ENCODE results near the gene RBM12.

RBM12 gene

GRCh38 chr20:35653893-35654292 lies 10.8 kb downstream of the RBM12 start:
- no peak for DNase-seq (ENCODE audit: low read depth)

- DNase-seq (ENCODE audit: low read depth), result no peak
These were observed 11.3 kb downstream of the RBM12 start for GRCh38 chr20:35653430-35653734.

GRCh38 chr20:35652641-35653429 lies 11.9 kb downstream of the RBM12 start:
- DNase-seq (ENCODE audit: low read depth), result no peak

- DNase-seq (ENCODE audit: low read depth), result no peak
These were observed 12.7 kb downstream of the RBM12 start for GRCh38 chr20:35651958-35652357.

- DNase-seq (ENCODE audit: low read depth), result peak; percentile 18
These were observed 14.1 kb downstream of the RBM12 start for GRCh38 chr20:35650632-35651031.

- DNase-seq (ENCODE audit: low read depth), result peak; percentile 14
These were observed 15.9 kb downstream of the RBM12 start for GRCh38 chr20:35648836-35649235.

- no peak for DNase-seq (ENCODE audit: low read depth)
These were observed 19.9 kb downstream of the RBM12 start for GRCh38 chr20:35644806-35645205.

GRCh38 chr20:35643045-35643444 lies 21.7 kb downstream of the RBM12 start:
- DNase-seq (ENCODE audit: low read depth), result no peak

GRCh38 chr20:35641743-35642142 lies 23.0 kb downstream of the RBM12 start:
- no peak for DNase-seq (ENCODE audit: low read depth)

GRCh38 chr20:35640724-35641123 lies 24.0 kb downstream of the RBM12 start:
- no peak for DNase-seq (ENCODE audit: low read depth)

GRCh38 chr20:35638751-35639150 lies 25.9 kb downstream of the RBM12 start:
- DNase-seq (ENCODE audit: low read depth), result peak; percentile 24

GRCh38 chr20:35637276-35637675 lies 27.4 kb downstream of the RBM12 start:
- no peak for DNase-seq (ENCODE audit: low read depth)

- DNase-seq (ENCODE audit: low read depth), result no peak
These were observed 28.6 kb downstream of the RBM12 start for GRCh38 chr20:35636095-35636494.

- peak; percentile 50 for DNase-seq (ENCODE audit: low read depth)
These were observed 29.0 kb downstream of the RBM12 start for GRCh38 chr20:35635652-35636051.

GRCh38 chr20:35632539-35633115 lies 32.1 kb downstream of the RBM12 start:
- no peak for DNase-seq (ENCODE audit: low read depth)

- DNase-seq (ENCODE audit: low read depth), result no peak
These were observed 34.1 kb downstream of the RBM12 start for GRCh38 chr20:35630636-35631035.

GRCh38 chr20:35629427-35630145 lies 35.1 kb downstream of the RBM12 start:
- peak; percentile 49 for DNase-seq (ENCODE audit: low read depth)

- no peak for DNase-seq (ENCODE audit: low read depth)
These were observed 37.6 kb downstream of the RBM12 start for GRCh38 chr20:35627121-35627520.

- no peak for DNase-seq (ENCODE audit: low read depth)
These were observed 38.2 kb downstream of the RBM12 start for GRCh38 chr20:35626386-35627001.

- DNase-seq (ENCODE audit: low read depth), result no peak
These were observed 38.9 kb downstream of the RBM12 start for GRCh38 chr20:35625584-35626385.

- no peak for DNase-seq (ENCODE audit: low read depth)
These were observed 43.1 kb downstream of the RBM12 start for GRCh38 chr20:35621560-35621946.
